Bronchial epithelial cell (primary cell): ENCODE results near the gene SCNN1A. TPM values are rescaled to one million over a fixed set of nuclear protein-coding genes. Genes with fewer than 3 reads are reported as not detected.

Experiments used
- DNase-seq: peaks from one replicate; pipeline ENCODE4 v3.0.0-alpha.2; 2010; ENCODE audit warnings: low read depth
- FAIRE-seq: peaks from 2 replicates; lab custom pipeline; 2011; peaks lifted over from hg19 to GRCh38; lab: Jason Lieb, UNC
- H3K27me3 ChIP-seq: 2 replicates; pipeline ENCODE4 v1.5.1; 2011; ENCODE audit warnings: low read length; ENCODE audit not compliant: control insufficient read depth, insufficient read depth
- H3K36me3 ChIP-seq: 2 replicates; pipeline ENCODE4 v1.5.1; 2011; ENCODE audit warnings: low read length; ENCODE audit not compliant: control insufficient read depth, insufficient read depth
- H3K4me3 ChIP-seq: 2 replicates; pipeline ENCODE4 v1.5.1; 2011; ENCODE audit warnings: mild to moderate bottlenecking, low read depth, low read length, control low read depth
- total RNA-seq: library from RNA; depleted of rRNA; stranded (reverse); fragments of >200 nt; gene quantifications from 2 replicates; pipeline ENCODE4 v1.2.1, GENCODE V29; 2014
- TF ChIP-seq, protein P1 (sequence below): IDR thresholded peaks from 2 replicates; pipeline ENCODE4 v1.5.1; 2011; ENCODE audit warnings: mild to moderate bottlenecking, moderate library complexity, low read length, control low read depth, inconsistent platforms; ENCODE audit not compliant: insufficient read depth, severe bottlenecking

Gene SCNN1A
- total RNA-seq, 1 donor from 2014 or later, result 57.7 TPM

- TF ChIP-seq, protein P1, sequence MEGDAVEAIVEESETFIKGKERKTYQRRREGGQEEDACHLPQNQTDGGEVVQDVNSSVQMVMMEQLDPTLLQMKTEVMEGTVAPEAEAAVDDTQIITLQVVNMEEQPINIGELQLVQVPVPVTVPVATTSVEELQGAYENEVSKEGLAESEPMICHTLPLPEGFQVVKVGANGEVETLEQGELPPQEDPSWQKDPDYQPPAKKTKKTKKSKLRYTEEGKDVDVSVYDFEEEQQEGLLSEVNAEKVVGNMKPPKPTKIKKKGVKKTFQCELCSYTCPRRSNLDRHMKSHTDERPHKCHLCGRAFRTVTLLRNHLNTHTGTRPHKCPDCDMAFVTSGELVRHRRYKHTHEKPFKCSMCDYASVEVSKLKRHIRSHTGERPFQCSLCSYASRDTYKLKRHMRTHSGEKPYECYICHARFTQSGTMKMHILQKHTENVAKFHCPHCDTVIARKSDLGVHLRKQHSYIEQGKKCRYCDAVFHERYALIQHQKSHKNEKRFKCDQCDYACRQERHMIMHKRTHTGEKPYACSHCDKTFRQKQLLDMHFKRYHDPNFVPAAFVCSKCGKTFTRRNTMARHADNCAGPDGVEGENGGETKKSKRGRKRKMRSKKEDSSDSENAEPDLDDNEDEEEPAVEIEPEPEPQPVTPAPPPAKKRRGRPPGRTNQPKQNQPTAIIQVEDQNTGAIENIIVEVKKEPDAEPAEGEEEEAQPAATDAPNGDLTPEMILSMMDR, result no peak
- DNase-seq (no peak), FAIRE-seq (no peak)
- H3K36me3 ChIP-seq, result peaks cover 3% of the 10 kb centered on the region
- no peak overlapping the region for H3K4me3 ChIP-seq
- H3K27me3 ChIP-seq, result no peaks in the 10 kb centered on the region
These were observed 16.5 kb downstream of the SCNN1A start for GRCh38 chr12:6358881-6359280.

- no peak for FAIRE-seq
- TF ChIP-seq, protein P1, result no peak
- no peak for DNase-seq
- Histone ChIP-seq H3K36me3 (peaks cover 4% of the 10 kb centered on the region), H3K4me3 (no peak overlapping the region), H3K27me3 (no peaks in the 10 kb centered on the region)
These were observed 19.0 kb downstream of the SCNN1A start for GRCh38 chr12:6356374-6356820.

GRCh38 chr12:6355491-6356373 lies 19.6 kb downstream of the SCNN1A start:
- TF ChIP-seq, protein P1, result peak; percentile 34
- H3K27me3 ChIP-seq, result no peaks in the 10 kb centered on the region
- H3K4me3 ChIP-seq, result no peak overlapping the region
- no peak for DNase-seq
- no peak for FAIRE-seq
- H3K36me3 ChIP-seq, result peaks cover 4% of the 10 kb centered on the region

GRCh38 chr12:6354495-6355393 lies 20.6 kb downstream of the SCNN1A start:
- H3K27me3 ChIP-seq, result no peaks in the 10 kb centered on the region
- TF ChIP-seq, protein P1, result no peak
- DNase-seq (no peak), FAIRE-seq (no peak)
- no peak overlapping the region for H3K4me3 ChIP-seq
- peaks cover 4% of the 10 kb centered on the region for H3K36me3 ChIP-seq

DNA sequence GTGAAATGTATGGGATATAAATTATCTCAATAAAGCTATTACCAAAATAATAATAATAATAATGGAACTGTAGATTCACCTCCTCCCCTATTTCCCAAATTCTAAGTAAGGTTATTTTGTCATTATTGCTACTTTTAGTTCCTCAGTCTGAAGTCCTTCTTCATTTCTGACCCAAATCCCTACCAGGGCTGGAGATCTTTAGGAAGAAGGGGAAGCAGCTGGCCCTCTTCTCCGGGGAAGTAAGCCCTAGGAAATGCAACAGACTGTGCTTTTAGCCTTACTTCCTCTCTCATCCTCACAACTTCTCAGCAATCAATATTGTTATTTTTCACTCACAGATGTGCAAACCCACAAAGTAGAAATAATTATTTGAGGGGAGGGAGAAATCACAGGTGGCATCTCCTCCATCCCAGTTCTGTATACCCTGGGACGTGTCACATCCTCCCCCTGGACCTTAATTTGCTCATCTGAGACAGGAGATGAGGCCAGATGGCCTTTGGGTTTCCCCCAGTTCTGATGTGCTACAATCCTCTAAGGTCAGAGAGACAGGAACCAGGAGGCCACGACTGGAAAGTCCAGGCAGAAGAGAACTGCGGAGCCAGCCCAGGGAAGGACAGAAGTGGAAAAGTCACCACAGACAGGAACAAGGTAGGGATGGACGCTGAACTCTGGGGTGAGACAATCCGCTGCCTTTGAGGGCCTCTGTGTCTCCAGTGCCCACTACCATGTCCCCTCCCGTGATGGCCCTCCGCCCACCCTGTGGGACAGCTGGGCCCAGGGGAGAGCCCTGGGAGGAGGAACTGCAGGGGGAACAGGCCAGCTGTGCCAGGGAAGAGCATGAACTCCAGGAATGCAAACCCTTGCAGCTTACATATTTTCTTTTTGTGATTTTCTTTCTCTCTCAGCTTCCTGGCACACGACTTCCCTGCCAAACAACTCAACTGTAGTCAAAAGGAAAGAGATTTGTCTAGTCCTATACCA lies 22.9 kb downstream of the SCNN1A start:
- Histone ChIP-seq H3K4me3 (no peak overlapping the region), H3K27me3 (no peaks in the 10 kb centered on the region), H3K36me3 (peaks cover 9% of the 10 kb centered on the region)
- TF ChIP-seq, protein P1, result no peak
- no peak for DNase-seq
- no peak for FAIRE-seq
